DMS79 treated with DMSO at 0.1 percent for 48 hours (cell line): ENCODE results near the gene OCA2.
"Not testable (repeated sequence)": the region's sequence is repeated elsewhere in the genome, so short reads cannot be mapped to it uniquely, and the experiment has no call there.

Source experiments
- DNase-seq: peaks from one replicate; lab custom pipeline; 2025; lab: John Stamatoyannopoulos, UW

The OCA2 gene

DNA sequence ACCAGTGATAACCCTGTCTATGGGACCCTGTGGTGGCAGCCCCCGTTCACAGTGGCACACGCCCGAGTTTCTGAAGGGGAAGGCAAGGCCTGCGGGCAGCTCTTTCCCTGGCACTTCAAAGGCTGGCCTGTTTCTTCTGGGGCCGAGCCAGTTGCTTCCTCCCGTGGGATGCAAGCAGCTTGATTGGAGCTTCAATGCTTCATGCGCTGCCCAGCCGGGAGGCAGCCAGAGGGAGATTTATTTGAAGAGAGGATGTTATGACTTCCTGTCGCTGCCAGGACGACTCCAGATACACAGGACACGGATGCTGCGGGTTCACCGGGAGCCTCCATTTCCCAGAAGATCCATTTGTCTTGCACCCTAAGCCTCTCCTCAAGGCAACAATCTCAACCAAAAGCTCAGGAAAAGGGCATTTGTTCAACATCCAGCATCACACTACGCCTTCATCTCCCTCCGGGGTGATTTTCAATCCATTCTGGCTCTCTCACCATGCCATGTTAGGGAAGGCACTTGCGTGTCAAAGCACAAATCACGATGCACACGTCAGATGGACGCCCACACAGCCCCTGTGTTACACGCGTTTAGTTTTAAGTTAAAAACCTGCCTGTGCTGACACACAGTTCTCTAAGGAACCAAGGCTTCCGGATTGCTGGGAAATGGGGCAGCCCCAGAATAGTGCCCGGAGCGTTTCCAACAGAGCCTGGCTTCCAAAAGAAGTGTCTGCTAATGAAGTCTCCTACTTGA lies 330.2 kb downstream of the OCA2 start:
- no peak for DNase-seq

DNA sequence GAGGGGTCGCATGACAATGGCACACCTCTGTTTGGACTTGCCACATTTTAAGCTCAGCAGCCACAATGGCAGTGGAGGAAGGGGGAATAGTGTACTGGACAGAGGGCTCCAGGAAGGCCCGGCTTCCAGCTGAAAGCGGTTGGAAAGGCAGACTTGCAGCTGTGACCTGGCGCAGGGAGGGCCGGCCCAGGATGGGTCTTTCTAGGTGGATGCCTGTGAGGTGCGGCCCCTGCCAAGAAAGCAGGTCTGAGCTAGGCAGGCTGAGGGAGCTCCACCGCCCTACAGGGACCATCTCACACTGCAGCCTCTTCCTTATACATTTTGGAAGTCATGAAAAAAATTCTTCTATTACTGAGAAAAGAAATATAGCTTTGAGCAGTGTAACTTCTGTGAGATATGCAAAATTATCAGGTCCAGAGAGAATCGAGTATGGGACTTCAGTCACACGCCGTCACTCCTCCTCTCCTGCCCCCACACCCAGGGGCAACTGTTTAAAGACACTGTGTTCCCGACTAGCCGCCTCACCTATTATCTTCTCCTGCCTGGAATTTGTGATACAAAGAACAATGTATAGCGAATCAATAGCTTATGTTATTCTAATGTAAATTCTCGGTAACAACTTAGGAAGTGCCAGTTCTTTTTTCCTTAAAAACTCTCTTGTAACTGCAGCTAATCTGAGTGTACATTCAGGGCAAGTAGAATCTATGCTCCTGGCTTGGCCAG lies 331.0 kb downstream of the OCA2 start:
- DNase-seq: no peak

DNA sequence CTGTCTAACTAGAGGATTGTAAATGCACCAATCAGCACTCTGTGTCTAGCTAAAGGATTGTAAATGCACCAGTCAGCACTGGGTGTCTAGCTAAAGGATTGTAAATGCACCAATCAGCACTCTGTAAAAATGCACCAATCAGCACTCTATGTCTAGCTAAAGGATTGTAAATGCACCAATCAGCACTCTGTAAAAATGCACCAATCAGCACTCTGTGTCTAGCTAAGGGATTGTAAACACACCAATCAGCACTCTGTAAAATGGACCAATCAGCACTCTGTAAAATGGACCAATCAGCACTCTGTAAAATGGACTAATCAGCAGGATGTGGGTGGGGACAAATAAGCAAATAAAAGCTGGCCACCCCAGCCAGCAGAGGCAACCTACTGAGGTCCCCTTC lies 331.7 kb downstream of the OCA2 start:
- not testable (repeated sequence) for DNase-seq

DNA sequence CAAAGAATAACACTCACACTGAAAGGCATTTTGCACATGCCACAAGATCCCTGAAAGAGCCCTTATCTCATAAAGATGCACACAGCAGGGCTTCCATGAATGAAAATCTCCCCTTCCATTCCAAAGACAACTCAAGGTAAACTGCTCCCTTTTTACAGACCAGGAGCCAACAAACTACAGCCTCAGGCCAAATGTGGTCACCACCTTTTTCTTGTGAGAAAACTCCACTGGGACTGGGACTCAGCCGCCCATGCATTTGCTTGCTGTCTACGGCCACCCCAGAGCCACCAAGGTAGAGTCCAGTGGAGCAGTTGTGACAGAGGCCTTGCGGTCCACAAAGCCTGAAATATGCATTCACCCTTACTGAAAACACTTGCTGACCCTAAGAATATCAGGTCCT lies 334.8 kb downstream of the OCA2 start:
- DNase-seq: peak; percentile 6

DNA sequence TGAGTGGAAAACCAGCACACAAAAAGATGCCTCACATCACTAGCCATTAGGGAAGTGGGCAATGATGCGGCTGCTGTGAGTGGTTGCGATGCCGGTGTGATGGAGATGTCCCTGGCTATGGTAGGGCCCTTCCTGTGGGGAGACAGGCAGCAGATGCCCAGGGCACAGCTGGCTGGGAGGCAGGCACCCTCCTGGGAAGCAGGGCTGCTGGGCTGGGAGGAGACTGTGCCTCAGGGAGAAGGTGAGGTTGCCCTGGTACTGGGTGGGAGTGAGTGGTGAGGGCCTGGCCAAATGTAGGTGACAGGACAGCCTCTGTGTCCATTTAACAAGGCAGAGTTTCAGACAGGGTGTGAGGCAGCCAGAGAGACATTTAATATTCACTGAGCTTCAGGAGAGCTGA lies 335.6 kb downstream of the OCA2 start:
- DNase-seq: no peak

DNA sequence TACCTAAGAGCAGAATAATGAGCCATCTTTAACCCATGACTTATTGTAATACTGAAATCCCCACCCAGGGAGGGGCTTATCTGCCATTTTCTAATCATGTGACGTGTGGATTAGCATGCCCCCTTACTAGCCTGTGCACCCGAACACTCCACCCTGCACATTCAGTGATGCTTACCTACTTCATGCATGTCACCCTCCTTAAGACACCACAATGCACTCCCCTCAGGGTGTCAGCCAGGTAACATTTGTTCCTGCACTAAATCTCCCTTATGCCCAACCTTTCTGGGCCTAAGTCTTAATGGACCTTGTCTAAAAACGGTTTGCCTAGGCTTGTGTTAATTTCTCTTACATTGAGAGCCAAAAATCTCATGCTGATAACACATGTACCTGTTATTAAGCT lies 336.6 kb downstream of the OCA2 start:
- DNase-seq: no peak

DNA sequence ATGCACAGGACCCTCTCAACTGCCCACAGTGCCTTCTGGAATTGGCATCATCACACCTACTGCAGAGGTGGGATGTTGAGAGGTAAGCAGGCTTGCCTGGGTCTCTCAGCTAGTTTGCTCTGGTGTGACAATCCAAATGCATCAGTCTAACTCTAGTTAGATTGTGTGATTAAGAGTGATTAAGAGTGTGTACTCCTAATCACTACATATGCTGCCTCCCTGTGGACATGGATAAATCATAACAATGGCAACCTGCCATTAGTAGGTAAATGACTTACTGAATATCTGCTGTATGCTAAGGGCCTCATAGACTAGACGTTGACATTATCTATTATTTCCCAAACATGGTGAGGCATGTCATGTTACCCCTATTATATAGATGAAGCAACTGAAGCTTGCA lies 342.1 kb downstream of the OCA2 start:
- no peak for DNase-seq

DNA sequence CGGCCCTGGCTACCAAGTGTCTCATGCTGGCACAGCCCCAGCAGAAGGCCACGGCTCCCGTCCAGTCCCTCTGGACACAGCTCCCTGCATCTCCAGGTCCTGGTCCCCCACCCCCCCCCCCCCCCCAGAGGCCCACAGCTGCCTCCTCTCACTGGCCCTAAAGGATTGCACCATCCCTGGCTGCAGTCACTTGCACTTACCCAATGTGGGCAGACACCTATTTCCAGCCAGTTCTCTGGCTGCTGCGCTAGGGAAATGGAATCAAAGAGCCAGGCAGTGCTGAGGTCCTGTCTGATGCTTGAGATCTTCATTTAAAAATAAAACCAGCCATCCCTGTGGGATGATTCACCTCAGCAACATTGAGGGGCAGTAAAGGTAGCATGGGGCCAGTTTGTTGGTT lies 346.4 kb downstream of the OCA2 start:
- DNase-seq: no peak

DNA sequence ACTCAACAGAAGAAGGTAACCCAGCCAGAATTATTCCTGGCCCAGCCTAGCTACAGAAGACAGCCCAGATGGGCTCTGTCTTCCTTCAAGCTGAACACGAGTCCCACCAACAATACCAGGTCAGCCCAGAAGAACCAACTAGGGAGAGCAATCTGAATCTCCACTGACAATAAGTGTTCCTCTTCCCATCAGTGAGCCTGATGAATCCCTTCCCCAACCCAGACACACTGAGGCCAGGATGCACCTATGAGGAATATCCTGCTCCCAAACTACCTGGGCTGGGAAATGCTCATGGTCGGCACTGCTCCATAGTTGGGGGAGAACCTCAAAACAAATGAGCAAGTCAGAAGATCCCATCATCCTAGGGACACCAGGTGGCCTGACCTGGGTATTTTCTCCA lies 351.1 kb downstream of the OCA2 start:
- no peak for DNase-seq

DNA sequence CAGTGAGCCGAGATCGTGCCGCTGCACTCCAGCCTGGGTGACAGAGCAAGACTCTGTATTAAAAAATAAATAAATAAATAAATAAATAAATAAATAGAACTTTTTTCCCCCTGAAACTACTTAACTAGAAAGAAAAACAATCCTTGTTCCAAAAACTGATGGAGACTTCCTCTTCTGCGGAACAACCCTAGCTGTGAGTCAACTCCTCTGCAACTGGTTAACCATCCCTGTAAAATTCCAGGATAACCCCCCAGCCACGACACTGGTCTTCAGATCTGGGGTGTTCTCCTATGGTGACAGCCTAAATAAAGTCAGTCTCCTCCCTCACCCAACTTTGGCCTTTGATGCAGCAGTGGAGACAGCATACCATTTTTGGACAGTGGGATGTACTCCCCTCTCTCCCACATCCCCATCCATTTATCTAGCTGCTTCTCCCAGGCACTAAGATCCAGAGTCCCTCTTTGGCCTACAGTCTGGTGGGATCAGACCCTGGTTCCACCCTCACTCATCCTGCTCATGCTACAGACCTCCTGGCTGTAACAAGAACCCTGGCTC lies 352.6 kb downstream of the OCA2 start:
- DNase-seq: no peak

DNA sequence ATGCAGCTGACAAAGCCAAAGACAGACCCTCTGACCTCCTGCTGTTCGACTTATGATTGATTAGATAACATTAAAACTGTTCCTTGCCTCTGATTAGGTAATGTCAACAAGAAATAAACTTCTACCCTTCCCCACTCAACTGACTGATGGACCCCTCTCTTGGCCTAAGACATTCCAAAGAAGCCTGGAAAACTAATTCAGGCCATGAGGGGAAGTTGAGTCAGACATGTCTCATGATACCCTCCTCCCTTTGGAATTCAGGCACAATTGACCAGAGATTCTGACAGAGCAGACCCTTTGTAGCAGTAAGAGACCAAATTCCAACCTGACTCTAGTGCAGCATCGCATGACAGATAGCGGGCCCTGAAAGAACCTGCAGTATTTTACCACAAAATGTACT lies 354.5 kb downstream of the OCA2 start:
- DNase-seq: no peak

DNA sequence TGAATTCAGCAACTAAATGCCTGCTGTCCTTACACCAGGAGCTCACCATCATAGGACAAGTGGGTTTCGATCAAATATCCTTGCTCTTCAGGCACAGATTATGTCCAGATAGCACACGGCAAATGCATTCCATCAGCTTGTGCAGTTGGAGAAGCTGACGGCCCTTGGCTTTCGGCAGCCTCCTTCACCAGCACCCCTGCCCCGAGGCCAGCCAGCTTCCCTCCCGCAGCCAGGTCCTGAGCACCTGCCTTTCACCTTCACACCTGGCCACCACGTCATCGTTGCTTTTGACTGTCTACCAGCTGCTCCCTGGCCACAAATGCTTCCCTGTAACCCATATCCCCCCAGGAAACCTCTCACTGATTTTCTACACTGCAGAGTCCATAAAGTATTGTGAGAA lies 355.5 kb downstream of the OCA2 start:
- DNase-seq: no peak

DNA sequence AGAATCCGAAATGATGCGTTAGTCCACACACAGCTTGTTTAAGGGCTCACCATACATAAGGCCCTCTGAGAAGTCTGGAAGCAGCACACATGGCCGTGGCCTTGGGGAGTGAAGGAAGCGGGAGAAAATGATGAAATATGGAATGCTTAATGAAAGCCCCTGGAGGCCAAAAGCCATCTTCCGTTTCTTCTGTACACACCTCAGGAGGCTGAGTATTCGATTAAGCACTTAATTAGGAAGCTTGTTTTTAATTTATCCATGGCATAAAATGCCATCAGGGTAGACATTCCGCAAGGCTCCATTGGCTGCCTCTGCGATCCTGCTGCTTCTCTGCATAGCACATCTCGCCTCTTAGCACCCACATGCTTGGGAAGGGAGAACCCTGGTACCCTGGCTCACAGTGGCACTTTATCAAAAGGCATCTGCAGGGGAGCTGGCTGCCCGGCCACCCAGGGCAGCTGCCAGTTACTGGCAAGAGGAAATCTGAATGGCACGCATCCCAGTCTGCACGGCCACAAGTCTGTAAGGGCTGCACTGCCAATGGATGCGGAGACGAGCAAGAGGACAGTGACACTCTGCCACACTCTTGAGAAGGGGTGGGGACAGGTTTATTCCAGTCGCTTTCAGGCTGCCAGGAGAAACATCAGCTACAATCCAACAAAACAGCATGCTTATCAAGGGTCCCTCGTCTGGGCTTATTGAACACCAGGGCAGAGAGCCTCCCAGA lies 356.2 kb downstream of the OCA2 start:
- DNase-seq: no peak

DNA sequence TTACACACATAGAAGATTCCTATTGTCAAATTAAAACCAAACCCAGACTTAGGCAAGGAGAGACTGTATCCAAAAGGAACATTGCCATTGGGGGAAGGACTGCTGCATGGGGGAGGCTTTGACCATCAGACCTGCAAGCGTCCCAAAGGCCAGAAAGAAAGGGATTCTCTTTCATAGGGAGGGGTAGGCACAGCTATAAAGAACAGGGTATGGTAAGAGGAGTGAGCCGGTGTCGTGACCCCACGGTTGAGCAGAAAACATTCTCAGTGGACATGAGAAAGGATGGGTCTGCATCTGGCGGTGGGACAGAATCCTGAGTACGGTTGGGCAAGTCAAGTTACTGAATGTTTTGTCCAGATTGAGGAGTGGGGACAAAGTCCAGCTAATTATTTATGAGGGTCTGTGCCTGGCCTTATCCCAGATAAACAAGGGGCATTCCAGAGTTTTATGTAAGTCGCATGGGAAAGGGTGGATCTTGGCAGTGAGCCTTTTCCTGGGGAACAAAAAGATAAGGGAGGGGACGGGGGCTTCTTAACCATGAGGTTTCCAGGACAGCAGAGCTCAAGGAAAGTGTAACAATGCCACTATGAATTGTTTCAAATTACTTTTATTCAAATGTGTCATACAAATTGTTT lies 357.8 kb downstream of the OCA2 start:
- DNase-seq: no peak

DNA sequence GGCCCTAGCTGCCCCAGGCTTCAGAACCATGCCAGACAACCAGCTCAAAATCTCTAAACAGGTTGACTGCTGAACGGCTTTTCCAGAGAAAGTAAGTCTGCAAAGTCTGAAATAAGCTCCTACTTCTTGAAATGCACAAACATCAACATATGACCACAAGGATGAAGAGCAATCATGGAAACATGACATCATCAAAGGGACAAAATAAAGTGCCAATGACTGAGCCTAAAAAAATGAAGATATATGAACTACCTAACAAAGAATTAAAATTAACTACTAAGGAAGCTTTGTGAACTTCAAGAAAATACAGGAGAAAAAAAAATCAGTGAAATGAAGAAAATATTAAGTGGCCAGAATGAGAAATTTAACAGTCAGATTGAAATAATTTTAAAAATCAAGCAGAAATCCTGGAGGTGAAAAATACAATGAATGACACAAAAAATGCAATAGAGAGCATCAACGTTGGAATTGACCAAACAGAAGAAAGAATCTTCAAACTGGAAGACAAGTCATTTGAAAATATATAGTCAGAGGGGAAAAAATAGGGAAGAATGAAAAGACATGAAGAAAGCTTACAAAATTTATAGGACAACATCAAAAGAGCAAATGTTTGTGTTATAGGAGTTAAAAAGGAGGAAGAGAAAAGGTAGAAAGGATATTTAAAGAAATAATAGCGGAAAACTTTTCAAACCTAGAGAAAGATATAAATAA lies 364.2 kb downstream of the OCA2 start:
- DNase-seq: no peak

DNA sequence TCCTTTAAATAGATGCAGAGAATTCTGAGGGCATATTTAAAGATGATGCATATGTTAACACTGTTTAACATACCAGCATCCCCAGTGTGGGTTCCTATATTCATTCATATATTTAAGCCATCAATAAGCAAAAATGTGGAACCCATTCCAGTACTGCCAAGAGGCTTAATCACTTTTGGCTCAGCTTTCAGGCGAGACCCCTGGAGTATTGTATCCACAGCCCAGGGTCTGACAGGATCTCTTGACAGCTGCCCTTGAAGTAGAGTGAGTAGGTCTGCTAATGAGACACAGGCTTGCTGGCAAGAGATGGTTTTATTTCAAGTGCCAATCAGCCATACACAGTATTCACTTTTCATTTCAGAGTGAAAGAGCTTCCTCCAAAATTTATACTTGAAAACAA lies 367.3 kb downstream of the OCA2 start:
- peak; percentile 83 for DNase-seq

DNA sequence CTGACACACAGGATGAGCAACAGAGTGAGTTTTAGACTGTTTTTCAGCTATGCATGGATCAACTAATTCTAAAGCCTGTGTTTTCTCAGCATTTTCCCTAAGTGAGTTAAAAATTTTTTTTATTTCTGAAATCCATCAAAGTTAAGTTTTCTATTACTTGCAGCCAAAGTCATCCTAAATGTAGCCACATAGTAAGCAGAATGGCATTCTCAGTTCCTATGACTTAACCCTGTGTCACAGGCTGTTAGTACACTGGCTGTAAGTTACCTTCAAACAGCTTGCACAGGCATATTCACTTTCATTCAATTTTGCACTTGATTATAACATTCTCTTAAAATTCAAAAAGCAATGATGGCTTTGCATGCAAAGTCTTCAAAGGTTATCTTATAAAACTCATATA lies 368.2 kb downstream of the OCA2 start:
- no peak for DNase-seq

DNA sequence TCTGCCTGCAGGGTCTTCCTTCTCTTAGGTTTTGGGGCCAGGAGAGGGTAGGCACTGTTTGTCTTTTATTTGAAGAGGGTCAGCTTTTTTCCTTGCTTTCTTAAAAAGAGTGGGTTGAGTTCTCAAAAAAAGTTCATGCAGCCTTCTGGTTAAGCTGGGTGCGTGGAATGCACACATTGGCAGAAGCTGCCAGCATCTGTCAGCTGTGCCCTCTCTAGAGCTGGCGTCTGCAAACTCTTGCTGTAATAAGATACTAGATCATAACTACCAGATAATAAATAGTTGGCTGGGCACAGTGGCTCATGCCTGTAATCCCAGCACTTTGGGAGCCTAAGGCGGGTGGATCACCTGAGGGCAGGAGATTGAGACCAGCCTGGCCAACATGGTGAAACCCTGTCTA lies 373.4 kb downstream of the OCA2 start:
- DNase-seq: peak; percentile 10

DNA sequence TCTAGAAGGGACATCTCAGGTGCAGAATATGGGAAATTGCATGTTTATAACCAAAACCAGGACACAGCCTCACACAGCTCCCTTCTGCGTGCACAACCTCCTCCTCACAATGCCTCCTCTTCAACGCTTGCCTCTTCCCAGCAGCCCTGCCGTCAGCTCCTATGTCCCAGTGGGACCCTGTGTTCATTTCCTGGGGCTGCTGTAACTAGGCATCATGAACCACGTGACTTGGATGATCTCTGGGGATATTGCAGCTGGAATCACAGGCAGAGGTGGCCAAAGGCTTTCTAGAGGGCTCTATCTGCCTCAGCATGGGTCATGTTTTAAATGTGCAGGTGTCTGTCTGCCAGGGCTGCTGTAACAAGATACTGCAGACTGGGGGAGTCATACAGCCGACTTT lies 375.3 kb downstream of the OCA2 start:
- DNase-seq: no peak

DNA sequence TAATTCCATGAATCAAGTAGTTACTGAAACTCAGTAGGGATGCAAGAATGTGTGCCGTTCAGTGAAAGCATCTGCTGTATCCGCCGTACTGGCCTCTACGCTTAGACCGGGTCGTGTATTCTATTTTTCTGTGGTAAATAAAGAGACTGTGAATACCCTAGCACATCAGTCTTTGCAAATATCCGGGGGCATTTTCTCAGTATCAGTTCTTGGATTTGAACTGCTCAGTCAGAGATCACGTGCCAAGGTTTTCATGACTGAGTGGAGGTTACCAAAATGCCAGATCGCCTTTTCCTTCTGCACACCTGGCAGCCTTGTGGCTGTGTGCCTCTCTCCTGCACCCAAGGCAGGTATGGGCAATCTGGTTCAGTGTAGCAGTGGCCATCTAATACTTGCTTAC lies 377.0 kb downstream of the OCA2 start:
- DNase-seq: no peak

DNA sequence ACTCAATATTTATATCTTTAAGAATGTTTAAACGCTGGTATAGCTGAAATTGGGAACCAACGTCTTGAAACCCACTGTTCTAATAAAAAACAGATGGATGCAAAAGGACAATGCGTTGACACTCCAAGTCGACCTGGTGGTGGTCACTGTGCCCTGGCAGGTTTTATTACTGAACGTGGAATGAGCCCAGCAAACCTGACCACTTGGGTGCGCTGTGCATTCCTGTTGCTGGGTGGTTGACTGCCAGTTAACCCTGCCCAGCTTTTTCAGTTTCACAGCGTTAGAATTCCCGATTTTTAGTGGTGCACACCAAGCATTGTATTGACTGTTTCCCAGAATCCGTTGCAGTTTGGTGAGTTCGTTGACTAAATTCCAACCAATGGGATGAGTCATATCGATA lies 384.4 kb downstream of the OCA2 start:
- no peak for DNase-seq

DNA sequence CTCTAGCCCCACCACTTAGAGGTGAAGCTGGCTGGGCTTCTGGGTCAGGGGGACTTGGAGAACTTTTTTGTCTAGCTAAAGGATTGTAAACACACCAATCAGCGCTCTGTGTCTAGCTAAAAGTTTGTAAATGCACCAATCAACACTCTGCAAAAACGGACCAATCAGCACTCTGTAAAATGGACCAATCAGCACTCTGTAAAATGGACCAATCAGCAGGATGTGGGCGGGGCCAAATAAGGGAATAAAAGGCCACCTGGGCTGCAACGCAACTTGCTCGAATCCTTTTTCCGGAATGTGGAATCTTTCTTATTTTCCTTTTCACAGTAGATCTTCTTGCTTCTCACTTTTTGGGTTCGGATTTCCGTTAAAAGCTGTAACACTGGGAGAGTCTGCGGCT lies 385.3 kb downstream of the OCA2 start:
- DNase-seq: not testable (repeated sequence)
